SU-DHL-6 (cell line): ENCODE results near the gene AARS2.

Experiments
- EZH2phosphoT487 ChIP-seq: fragments of 200-600 bp; sonication (generic), shearing (Covaris generic); conservative IDR thresholded peaks from 2 replicates; pipeline ENCODE4 v1.6.1; 2018; ENCODE audit warnings: mild to moderate bottlenecking, antibody characterized with exemption, low read length, moderate library complexity, mixed read lengths
- TF ChIP-seq, protein P1 (sequence below): fragments of 200-600 bp; sonication (generic); IDR thresholded peaks from one replicate; pipeline ENCODE4 v1.5.1; 2017; ENCODE audit warnings: antibody characterized with exemption, mild to moderate bottlenecking, low read length, moderate library complexity; ENCODE audit not compliant: insufficient read depth, poor library complexity, severe bottlenecking

DNA sequence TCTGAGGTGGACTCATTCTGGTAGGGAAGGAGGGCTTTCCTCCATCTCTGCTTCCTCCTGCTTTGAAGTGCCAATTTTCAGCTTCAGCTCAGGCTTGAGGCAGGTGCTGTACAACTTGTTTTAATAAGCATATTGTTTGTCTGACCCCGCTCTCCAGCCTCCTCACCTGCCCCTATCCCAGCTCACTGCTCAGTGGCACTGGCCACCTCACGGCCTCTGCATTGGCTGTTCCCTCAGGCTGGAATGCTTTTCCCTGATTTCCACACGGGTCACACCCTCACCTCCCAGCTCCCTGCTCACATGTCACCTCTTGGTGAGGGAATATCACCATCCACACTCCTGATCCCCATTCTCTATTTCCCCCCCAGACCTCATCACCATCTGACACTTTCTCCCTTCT lies 14.3 kb downstream of the AARS2 start:
- TF ChIP-seq, protein P1, sequence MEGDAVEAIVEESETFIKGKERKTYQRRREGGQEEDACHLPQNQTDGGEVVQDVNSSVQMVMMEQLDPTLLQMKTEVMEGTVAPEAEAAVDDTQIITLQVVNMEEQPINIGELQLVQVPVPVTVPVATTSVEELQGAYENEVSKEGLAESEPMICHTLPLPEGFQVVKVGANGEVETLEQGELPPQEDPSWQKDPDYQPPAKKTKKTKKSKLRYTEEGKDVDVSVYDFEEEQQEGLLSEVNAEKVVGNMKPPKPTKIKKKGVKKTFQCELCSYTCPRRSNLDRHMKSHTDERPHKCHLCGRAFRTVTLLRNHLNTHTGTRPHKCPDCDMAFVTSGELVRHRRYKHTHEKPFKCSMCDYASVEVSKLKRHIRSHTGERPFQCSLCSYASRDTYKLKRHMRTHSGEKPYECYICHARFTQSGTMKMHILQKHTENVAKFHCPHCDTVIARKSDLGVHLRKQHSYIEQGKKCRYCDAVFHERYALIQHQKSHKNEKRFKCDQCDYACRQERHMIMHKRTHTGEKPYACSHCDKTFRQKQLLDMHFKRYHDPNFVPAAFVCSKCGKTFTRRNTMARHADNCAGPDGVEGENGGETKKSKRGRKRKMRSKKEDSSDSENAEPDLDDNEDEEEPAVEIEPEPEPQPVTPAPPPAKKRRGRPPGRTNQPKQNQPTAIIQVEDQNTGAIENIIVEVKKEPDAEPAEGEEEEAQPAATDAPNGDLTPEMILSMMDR: no peak
- TF ChIP-seq EZH2phosphoT487: no peak
